ENCODE data around the gene CCDC88C.

DNA sequence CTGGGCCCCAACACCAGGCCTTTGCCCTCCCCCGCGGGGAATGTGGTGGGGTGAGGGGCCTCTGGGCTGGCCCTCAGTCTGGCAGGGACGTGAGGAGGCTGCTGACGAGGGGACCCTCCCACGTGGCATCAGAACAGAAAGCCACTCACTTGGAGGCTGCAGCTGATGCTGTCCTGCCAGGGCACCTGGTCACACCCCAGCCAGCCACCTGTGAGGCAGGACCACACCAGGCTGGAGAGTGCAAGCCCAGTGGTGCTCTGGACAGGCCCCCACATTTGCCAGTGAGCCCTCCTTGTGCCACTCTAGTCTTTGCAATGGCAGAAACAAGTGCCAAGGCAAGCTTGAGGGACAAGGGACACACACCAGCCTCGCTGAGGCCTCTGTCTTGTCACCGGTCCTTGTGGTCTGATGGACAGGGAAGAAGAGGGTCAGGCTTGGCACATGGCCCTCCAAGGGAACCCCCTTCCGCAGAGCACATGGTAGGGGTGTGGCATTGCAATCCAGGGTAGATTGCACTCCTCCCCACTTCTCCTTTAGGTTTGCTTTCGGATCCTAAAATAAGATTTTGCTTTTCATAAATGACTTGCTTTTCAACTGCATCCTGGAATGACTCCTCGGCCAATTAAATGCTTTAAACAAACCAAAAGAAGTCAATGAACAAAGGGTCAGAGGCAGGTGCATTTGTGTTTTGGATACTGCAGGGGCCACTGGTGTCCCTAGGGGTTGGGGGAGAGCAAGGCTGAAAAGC, 53.7 kb downstream of the CCDC88C start:
- TF ChIP-seq, protein P1, sequence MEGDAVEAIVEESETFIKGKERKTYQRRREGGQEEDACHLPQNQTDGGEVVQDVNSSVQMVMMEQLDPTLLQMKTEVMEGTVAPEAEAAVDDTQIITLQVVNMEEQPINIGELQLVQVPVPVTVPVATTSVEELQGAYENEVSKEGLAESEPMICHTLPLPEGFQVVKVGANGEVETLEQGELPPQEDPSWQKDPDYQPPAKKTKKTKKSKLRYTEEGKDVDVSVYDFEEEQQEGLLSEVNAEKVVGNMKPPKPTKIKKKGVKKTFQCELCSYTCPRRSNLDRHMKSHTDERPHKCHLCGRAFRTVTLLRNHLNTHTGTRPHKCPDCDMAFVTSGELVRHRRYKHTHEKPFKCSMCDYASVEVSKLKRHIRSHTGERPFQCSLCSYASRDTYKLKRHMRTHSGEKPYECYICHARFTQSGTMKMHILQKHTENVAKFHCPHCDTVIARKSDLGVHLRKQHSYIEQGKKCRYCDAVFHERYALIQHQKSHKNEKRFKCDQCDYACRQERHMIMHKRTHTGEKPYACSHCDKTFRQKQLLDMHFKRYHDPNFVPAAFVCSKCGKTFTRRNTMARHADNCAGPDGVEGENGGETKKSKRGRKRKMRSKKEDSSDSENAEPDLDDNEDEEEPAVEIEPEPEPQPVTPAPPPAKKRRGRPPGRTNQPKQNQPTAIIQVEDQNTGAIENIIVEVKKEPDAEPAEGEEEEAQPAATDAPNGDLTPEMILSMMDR (IDR thresholded peaks at IDR 0.05), result no peak
- TF ChIP-seq EP300 (IDR thresholded peaks at IDR 0.05) (no peak), POLR2A (IDR thresholded peaks at IDR 0.05) (no peak)
